ENCODE measurements around the gene ATP8A1. TPM values are rescaled to one million over a fixed set of nuclear protein-coding genes. Genes with fewer than 3 reads are reported as not detected.
"Not testable (repeated sequence)": the region's sequence is repeated elsewhere in the genome, so short reads cannot be mapped to it uniquely, and the experiment has no call there.

ATP8A1 gene
- total RNA-seq, 4 donors from 2014 or later = 21.3 to 34.7 (median 25.9) TPM

- H3K4me3 ChIP-seq = no peak overlapping the region
- no peaks in the 10 kb centered on the region for H3K9me3 ChIP-seq
- H3K27ac ChIP-seq = no peak overlapping the region
- no peaks in the 10 kb centered on the region for H3K27me3 ChIP-seq
- no peaks in the 10 kb centered on the region for H3K4me1 ChIP-seq
- H3K36me3 ChIP-seq = no peaks in the 10 kb centered on the region
- TF ChIP-seq CTCF (IDR thresholded peaks at IDR 0.05) (no peak), POLR2A (IDR thresholded peaks at IDR 0.05) (no peak)
- intact Hi-C loops (cut with DNase I; ENCODE audit: low total_unique reads) = no loop called here
- DNase-seq = no peak
Measured at GRCh38 chr4:42470023-42470422, 186.9 kb downstream of the ATP8A1 start.

- intact Hi-C loops (cut with DNase I; ENCODE audit: low total_unique reads); H3K9me3 ChIP-seq; H3K36me3 ChIP-seq; H3K27me3 ChIP-seq; H3K4me1 ChIP-seq; H3K27ac ChIP-seq; H3K4me3 ChIP-seq; DNase-seq: not testable (repeated sequence)
Measured at GRCh38 chr4:42467777-42468176, 189.1 kb downstream of the ATP8A1 start.

GRCh38 chr4:42466273-42466844 lies 190.5 kb downstream of the ATP8A1 start:
- intact Hi-C loops (cut with DNase I; ENCODE audit: low total_unique reads) = no loop called here
- Histone ChIP-seq H3K4me1 (no peaks in the 10 kb centered on the region), H3K27me3 (no peaks in the 10 kb centered on the region), H3K36me3 (no peaks in the 10 kb centered on the region), H3K4me3 (no peak overlapping the region), H3K9me3 (no peaks in the 10 kb centered on the region), H3K27ac (no peak overlapping the region)
- TF ChIP-seq CTCF (IDR thresholded peaks at IDR 0.05) = no peak
- TF ChIP-seq POLR2A (IDR thresholded peaks at IDR 0.05) = no peak
- DNase-seq = no peak

GRCh38 chr4:42464550-42465094 lies 192.3 kb downstream of the ATP8A1 start:
- Histone ChIP-seq H3K4me1 (no peaks in the 10 kb centered on the region), H3K27me3 (no peaks in the 10 kb centered on the region), H3K27ac (no peak overlapping the region), H3K9me3 (no peaks in the 10 kb centered on the region), H3K36me3 (no peaks in the 10 kb centered on the region), H3K4me3 (no peak overlapping the region)
- no peak for DNase-seq
- intact Hi-C loops (cut with DNase I; ENCODE audit: low total_unique reads) = no loop called here
- no peak for TF ChIP-seq CTCF (IDR thresholded peaks at IDR 0.05)
- TF ChIP-seq POLR2A (IDR thresholded peaks at IDR 0.05) = no peak

- DNase-seq; H3K36me3 ChIP-seq; H3K9me3 ChIP-seq; intact Hi-C loops (cut with DNase I; ENCODE audit: low total_unique reads); H3K4me1 ChIP-seq; H3K4me3 ChIP-seq; H3K27me3 ChIP-seq; H3K27ac ChIP-seq: not testable (repeated sequence)
Measured at GRCh38 chr4:42461216-42461615, 195.7 kb downstream of the ATP8A1 start.

GRCh38 chr4:42460043-42460442 lies 196.9 kb downstream of the ATP8A1 start:
- Histone ChIP-seq H3K27ac (no peak overlapping the region), H3K4me1 (no peaks in the 10 kb centered on the region), H3K36me3 (no peaks in the 10 kb centered on the region), H3K27me3 (no peaks in the 10 kb centered on the region), H3K9me3 (no peaks in the 10 kb centered on the region), H3K4me3 (no peak overlapping the region)
- DNase-seq = no peak
- no peak for TF ChIP-seq CTCF (IDR thresholded peaks at IDR 0.05)
- no peak for TF ChIP-seq POLR2A (IDR thresholded peaks at IDR 0.05)
- intact Hi-C loops (cut with DNase I; ENCODE audit: low total_unique reads) = no loop called here
